Tibial nerve (tissue), 4 donors: Measurements from ENCODE around the gene CREB3L1. TPM values are rescaled to one million over a fixed set of nuclear protein-coding genes. Genes with fewer than 3 reads are reported as not detected.

Source experiments
- DNase-seq, 2 donors: peaks; one replicate each; pipeline ENCODE4 v3.0.0-alpha.2; 2019; ENCODE audit warnings: low spot score in 2 of 2
- H3K27ac ChIP-seq, 4 donors: fragments of 200-600 bp; sonication (generic) in 3 of 4; one replicate each; pipeline ENCODE4 v1.5.1; 2017 to 2019; ENCODE audit warnings: mild to moderate bottlenecking in 1 of 4
- H3K27me3 ChIP-seq, 2 donors: fragments of 200-600 bp; sonication (generic) in 1 of 2; one replicate each; pipeline versions ENCODE4 v1.5.1 to v1.6.0; 2017 to 2019
- H3K36me3 ChIP-seq, 3 donors: fragments of 200-600 bp; sonication (generic); one replicate each; pipeline ENCODE4 v1.5.1; 2018 to 2019
- H3K4me1 ChIP-seq, 4 donors: fragments of 200-600 bp; sonication (generic) in 3 of 4; one replicate each; pipeline ENCODE4 v1.5.1; 2017 to 2019
- H3K4me3 ChIP-seq, 4 donors: fragments of 200-600 bp; sonication (generic) in 3 of 4; one replicate each; pipeline ENCODE4 v1.5.1; 2017 to 2019; ENCODE audit warnings: mild to moderate bottlenecking in 1 of 4, moderate library complexity in 1 of 4
- H3K9me3 ChIP-seq, 4 donors: fragments of 200-600 bp; sonication (generic) in 3 of 4; one replicate each; pipeline ENCODE4 v1.5.1; 2017 to 2019
- CTCF ChIP-seq, 5 experiments: fragments of 200-600 bp in 3 of 5; fragments of 450-650 bp in 2 of 5; sonication (generic) in 3 of 5; IDR thresholded peaks; one replicate each; pipeline ENCODE4 v1.5.1; 2016 to 2019; ENCODE audit warnings: antibody characterized with exemption in 5 of 5, mild to moderate bottlenecking in 3 of 5, moderate library complexity in 2 of 5
- EP300 ChIP-seq, 2 donors: sonication (generic); formaldehyde crosslinking; IDR thresholded peaks; one replicate each; pipeline ENCODE4 v1.6.1; 2017; ENCODE audit warnings: antibody characterized with exemption in 2 of 2, mild to moderate bottlenecking in 1 of 2
- POLR2A ChIP-seq, 2 donors: fragments of 450-650 bp; IDR thresholded peaks; one replicate each; pipeline ENCODE4 v1.6.1; 2017; ENCODE audit warnings: antibody characterized with exemption in 2 of 2, mild to moderate bottlenecking in 2 of 2, moderate library complexity in 2 of 2
- WGBS, 2 donors: methylation state at CpG; one replicate each; pipeline ENCODE4 v1.1.5; 2018; 5-methylcytosine and 5-hydroxymethylcytosine counted together
- total RNA-seq, 4 donors: library from RNA; depleted of rRNA; stranded (reverse); fragments of >200 nt; gene quantifications; one replicate each; pipeline ENCODE4 v1.1.0, GENCODE V29; 2016

Gene CREB3L1
- total RNA-seq, 4 donors from 2014 or later: 2.0 to 6.9 (median 3.4) TPM

GRCh38 chr11:46280706-46281105 is 3.2 kb downstream of the CREB3L1 start:
- peaks cover 0 to 60% (median 14%) of the 10 kb centered on the region in 4 donors for H3K4me1 ChIP-seq
- peak overlapping the region in 1 of 4 donors; percentile 40 for H3K27ac ChIP-seq
- H3K36me3 ChIP-seq: no peaks in the 10 kb centered on the region
- TF ChIP-seq EP300 (IDR thresholded peaks at IDR 0.05): no peak
- no peak for TF ChIP-seq CTCF (IDR thresholded peaks at IDR 0.05)
- TF ChIP-seq POLR2A (IDR thresholded peaks at IDR 0.05): no peak
- DNase-seq: no peak
- H3K27me3 ChIP-seq: peaks cover 0 to 49% of the 10 kb centered on the region in 2 donors
- H3K9me3 ChIP-seq: no peaks in the 10 kb centered on the region
- 52 to 58% methylated on average over 5 of the region's 5 CpGs for WGBS, 2 donors
- H3K4me3 ChIP-seq: no peak overlapping the region

GRCh38 chr11:46281371-46281831 is 3.9 kb downstream of the CREB3L1 start:
- H3K4me1 ChIP-seq: peaks cover 0 to 58% (median 14%) of the 10 kb centered on the region in 4 donors
- no peak overlapping the region for H3K4me3 ChIP-seq
- H3K9me3 ChIP-seq: no peaks in the 10 kb centered on the region
- no peak for DNase-seq
- H3K27ac ChIP-seq: peak overlapping the region in 2 of 4 donors; percentile 36 to 40
- peaks cover 0 to 44% of the 10 kb centered on the region in 2 donors for H3K27me3 ChIP-seq
- WGBS, 2 donors: 19 to 26% methylated on average over 7 of the region's 7 CpGs
- TF ChIP-seq POLR2A (IDR thresholded peaks at IDR 0.05) (no peak), CTCF (IDR thresholded peaks at IDR 0.05) (no peak), EP300 (IDR thresholded peaks at IDR 0.05) (no peak)
- no peaks in the 10 kb centered on the region for H3K36me3 ChIP-seq

- no peak for DNase-seq
- Histone ChIP-seq H3K36me3 (no peaks in the 10 kb centered on the region), H3K4me3 (no peak overlapping the region), H3K27me3 (peaks cover 0 to 11% of the 10 kb centered on the region in 2 donors), H3K4me1 (peaks cover 0 to 32% (median 8%) of the 10 kb centered on the region in 4 donors), H3K27ac (peak overlapping the region in 2 of 4 donors; percentile 73 to 80), H3K9me3 (no peaks in the 10 kb centered on the region)
- 65 to 80% methylated on average over 3 of the region's 3 CpGs for WGBS, 2 donors
- no peak for TF ChIP-seq EP300 (IDR thresholded peaks at IDR 0.05)
- TF ChIP-seq CTCF (IDR thresholded peaks at IDR 0.05): no peak
- no peak for TF ChIP-seq POLR2A (IDR thresholded peaks at IDR 0.05)
Observed at GRCh38 chr11:46285173-46285572, 7.7 kb downstream of the CREB3L1 start.

GRCh38 chr11:46285594-46286033 is 8.2 kb downstream of the CREB3L1 start:
- Histone ChIP-seq H3K9me3 (no peaks in the 10 kb centered on the region), H3K36me3 (no peaks in the 10 kb centered on the region), H3K4me1 (peaks cover 0 to 34% (median 11%) of the 10 kb centered on the region in 4 donors), H3K4me3 (peak overlapping the region in 1 of 4 donors; percentile 26), H3K27ac (peak overlapping the region in 3 of 4 donors; percentile 19 to 80 (median 73)), H3K27me3 (peaks cover 0 to 11% of the 10 kb centered on the region in 2 donors)
- no peak for TF ChIP-seq CTCF (IDR thresholded peaks at IDR 0.05)
- TF ChIP-seq POLR2A (IDR thresholded peaks at IDR 0.05): no peak
- no peak for TF ChIP-seq EP300 (IDR thresholded peaks at IDR 0.05)
- 48 to 53% methylated on average over 11 of the region's 11 CpGs for WGBS, 2 donors
- no peak for DNase-seq

GRCh38 chr11:46286789-46287188 is 9.3 kb downstream of the CREB3L1 start:
- Histone ChIP-seq H3K4me1 (peaks cover 0 to 35% (median 15%) of the 10 kb centered on the region in 4 donors), H3K36me3 (no peaks in the 10 kb centered on the region), H3K9me3 (no peaks in the 10 kb centered on the region), H3K4me3 (no peak overlapping the region), H3K27me3 (peaks cover 0 to under 1% of the 10 kb centered on the region in 2 donors), H3K27ac (no peak overlapping the region)
- no peak for DNase-seq
- no peak for TF ChIP-seq POLR2A (IDR thresholded peaks at IDR 0.05)
- no peak for TF ChIP-seq CTCF (IDR thresholded peaks at IDR 0.05)
- no peak for TF ChIP-seq EP300 (IDR thresholded peaks at IDR 0.05)
- 62 to 87% methylated on average over 5 of the region's 5 CpGs for WGBS, 2 donors
